Measurements from ENCODE around the gene IFNA10. TPM values are rescaled to one million over a fixed set of nuclear protein-coding genes. Genes with fewer than 3 reads are reported as not detected.

The IFNA10 gene
- total and polyA plus RNA-seq, 2 of the 4 experiments (the other 2 are of a cell fraction) = not detected

- no peak overlapping the region for H4K8ac ChIP-seq (ENCODE audit: low read depth in 2 of 2, low read length in 2 of 2)
- no peaks in the 10 kb centered on the region for H3K9me1 ChIP-seq (ENCODE audit: insufficient read depth, low read length)
- H4K91ac ChIP-seq (ENCODE audit: insufficient read depth, low read depth, low read length) = no peak overlapping the region
- H3K4me3 ChIP-seq (ENCODE audit: insufficient read depth, low read depth, low read length) = no peak overlapping the region
- no peak overlapping the region for H2AFZ ChIP-seq (replicated peaks; ENCODE audit: low read length, poor library complexity)
- TF ChIP-seq NFE2L2 (IDR thresholded peaks at IDR 0.05; ENCODE audit: low read depth, low read length) (no peak), ELK1 (IDR thresholded peaks at IDR 0.05; ENCODE audit: borderline replicate concordance, low read depth, low read length) (no peak), BHLHE40 (IDR thresholded peaks at IDR 0.05; ENCODE audit: low read depth, low read length) (no peak), MAFK (IDR thresholded peaks at IDR 0.05; ENCODE audit: low read depth, low read length) (no peak), MXI1 (IDR thresholded peaks at IDR 0.05; ENCODE audit: borderline replicate concordance, low read depth, low read length) (no peak), CHD1 (IDR thresholded peaks at IDR 0.05; ENCODE audit: low read depth, low read length) (no peak), RCOR1 (IDR thresholded peaks at IDR 0.05; ENCODE audit: insufficient replicate concordance, low read length) (no peak), MAZ (IDR thresholded peaks at IDR 0.05; ENCODE audit: borderline replicate concordance, low read depth, low read length) (no peak), SMC3 (IDR thresholded peaks at IDR 0.05; ENCODE audit: low read depth, low read length) (no peak), CEBPB (IDR thresholded peaks at IDR 0.05; ENCODE audit: low read depth, low read length) (no peak), FOS (IDR thresholded peaks at IDR 0.05; ENCODE audit: low read depth, low read length) (no peak), POLR2A (IDR thresholded peaks at IDR 0.05; ENCODE audit: low read depth, low read length) (no peak), RFX5 (IDR thresholded peaks at IDR 0.05; ENCODE audit: low read depth, low read length) (no peak)
- TF ChIP-seq, protein P1, sequence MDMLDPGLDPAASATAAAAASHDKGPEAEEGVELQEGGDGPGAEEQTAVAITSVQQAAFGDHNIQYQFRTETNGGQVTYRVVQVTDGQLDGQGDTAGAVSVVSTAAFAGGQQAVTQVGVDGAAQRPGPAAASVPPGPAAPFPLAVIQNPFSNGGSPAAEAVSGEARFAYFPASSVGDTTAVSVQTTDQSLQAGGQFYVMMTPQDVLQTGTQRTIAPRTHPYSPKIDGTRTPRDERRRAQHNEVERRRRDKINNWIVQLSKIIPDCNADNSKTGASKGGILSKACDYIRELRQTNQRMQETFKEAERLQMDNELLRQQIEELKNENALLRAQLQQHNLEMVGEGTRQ (IDR thresholded peaks at IDR 0.05; ENCODE audit: low read depth, low read length) = no peak
- TF ChIP-seq, protein P2, sequence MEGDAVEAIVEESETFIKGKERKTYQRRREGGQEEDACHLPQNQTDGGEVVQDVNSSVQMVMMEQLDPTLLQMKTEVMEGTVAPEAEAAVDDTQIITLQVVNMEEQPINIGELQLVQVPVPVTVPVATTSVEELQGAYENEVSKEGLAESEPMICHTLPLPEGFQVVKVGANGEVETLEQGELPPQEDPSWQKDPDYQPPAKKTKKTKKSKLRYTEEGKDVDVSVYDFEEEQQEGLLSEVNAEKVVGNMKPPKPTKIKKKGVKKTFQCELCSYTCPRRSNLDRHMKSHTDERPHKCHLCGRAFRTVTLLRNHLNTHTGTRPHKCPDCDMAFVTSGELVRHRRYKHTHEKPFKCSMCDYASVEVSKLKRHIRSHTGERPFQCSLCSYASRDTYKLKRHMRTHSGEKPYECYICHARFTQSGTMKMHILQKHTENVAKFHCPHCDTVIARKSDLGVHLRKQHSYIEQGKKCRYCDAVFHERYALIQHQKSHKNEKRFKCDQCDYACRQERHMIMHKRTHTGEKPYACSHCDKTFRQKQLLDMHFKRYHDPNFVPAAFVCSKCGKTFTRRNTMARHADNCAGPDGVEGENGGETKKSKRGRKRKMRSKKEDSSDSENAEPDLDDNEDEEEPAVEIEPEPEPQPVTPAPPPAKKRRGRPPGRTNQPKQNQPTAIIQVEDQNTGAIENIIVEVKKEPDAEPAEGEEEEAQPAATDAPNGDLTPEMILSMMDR (conservative IDR thresholded peaks at IDR 0.05; ENCODE audit: low read depth, low read length) = no peak
- no peak for DNase-seq
- intact Hi-C loops (cut with micrococcal nuclease) (no loop called here), in situ Hi-C loops (cut with MboI; ENCODE audit: low sequenced_read_pairs) (no loop called here), dilution Hi-C loops (cut with HindIII; ENCODE audit: low sequenced_read_pairs, unreplicated experiment) (no loop called here)
- H2BK5ac ChIP-seq (ENCODE audit: low read depth, low read length, poor library complexity, severe bottlenecking) = no peak overlapping the region
- H2BK15ac ChIP-seq (ENCODE audit: low read depth, low read length) = no peak overlapping the region
- H3K9me3 ChIP-seq (ENCODE audit: control insufficient read depth, insufficient read depth, low read length) = no peaks in the 10 kb centered on the region
- H2BK120ac ChIP-seq (ENCODE audit: low read depth, low read length) = no peak overlapping the region
- H3K4me2 ChIP-seq (ENCODE audit: low read depth, low read length) = no peak overlapping the region
- no peak for ATAC-seq (ENCODE audit: low read depth)
- CTCF ChIA-PET = no interaction called here
- peaks cover 2% of the 10 kb centered on the region; the same call in 1 of the 2 replicates for H3K27me3 ChIP-seq (ENCODE audit: control insufficient read depth, insufficient read depth, low read length)
- no peaks in the 10 kb centered on the region for H3K36me3 ChIP-seq (ENCODE audit: control insufficient read depth, insufficient read depth, low read length)
- no peak overlapping the region for H3K18ac ChIP-seq (ENCODE audit: low read depth, low read length)
- H3K9ac ChIP-seq (ENCODE audit: low read depth, low read length) = no peak overlapping the region
- H3K14ac ChIP-seq (replicated peaks; ENCODE audit: low read depth, low read length) = no peak overlapping the region
- no CpG with 5 or more reads among the region's 2 CpGs for WGBS, 2 experiments (ENCODE audit: extremely low coverage in 2 of 2, insufficient read length in 1 of 2)
- no peak overlapping the region for H2AK5ac ChIP-seq (ENCODE audit: low read depth, low read length)
- H3K56ac ChIP-seq (ENCODE audit: extremely low read depth, insufficient read depth, low read length) = no peak overlapping the region
- no peak overlapping the region for H2BK20ac ChIP-seq (ENCODE audit: low read depth, low read length)
- POLR2A ChIA-PET (ENCODE audit: unreplicated experiment) = no interaction called here
- no peak overlapping the region for H3K27ac ChIP-seq (ENCODE audit: insufficient read depth, low read length)
- H3K4me1 ChIP-seq (ENCODE audit: control insufficient read depth, insufficient read depth, low read length) = no peaks in the 10 kb centered on the region
- no peaks in the 10 kb centered on the region for H3K79me1 ChIP-seq (ENCODE audit: low read depth in 1 of 2, low read length in 2 of 2)
- no peaks in the 10 kb centered on the region for H4K20me1 ChIP-seq (ENCODE audit: insufficient read depth, low read length)
- no peak overlapping the region for H2AK9ac ChIP-seq (replicated peaks; ENCODE audit: low read depth, low read length, poor library complexity)
- no TSS peak for BruUV-seq (replicated peaks)
- H3K4ac ChIP-seq (ENCODE audit: low read depth, low read length) = no peak overlapping the region
- H3K23ac ChIP-seq (ENCODE audit: low read depth, low read length) = no peak overlapping the region
- no peak overlapping the region for H4K5ac ChIP-seq (ENCODE audit: low read depth, low read length)
Observed at GRCh38 chr9:21233258-21233657, 26.3 kb upstream of the IFNA10 start.
